Thymus (tissue), 11 donors: Measurements from ENCODE around the gene MEST. TPM values are rescaled to one million over a fixed set of nuclear protein-coding genes. Genes with fewer than 3 reads are reported as not detected.
"Not testable (repeated sequence)": the region's sequence is repeated elsewhere in the genome, so short reads cannot be mapped to it uniquely, and the experiment has no call there.

Experiments used
- DNase-seq, 9 donors: peaks; one replicate each; pipeline ENCODE4 v3.0.0-alpha.2; 2013; ENCODE audit warnings: low spot score in 9 of 9, low read depth in 6 of 9, missing footprints in 1 of 9
- H3K27ac ChIP-seq, 2 donors: one replicate each; pipeline ENCODE4 v1.5.1; 2013; ENCODE audit warnings: control low read depth in 1 of 2, low read depth in 1 of 2, low read length in 1 of 2, mild to moderate bottlenecking in 1 of 2, moderate library complexity in 1 of 2
- H3K27me3 ChIP-seq, 2 donors: one replicate each; pipeline ENCODE4 v1.5.1; 2013; ENCODE audit warnings: low read length in 1 of 2; ENCODE audit not compliant: control insufficient read depth in 2 of 2, insufficient read depth in 1 of 2
- H3K36me3 ChIP-seq, 2 donors: one replicate each; pipeline ENCODE4 v1.5.1; 2013; ENCODE audit warnings: low read length in 1 of 2, mild to moderate bottlenecking in 1 of 2, moderate library complexity in 1 of 2; ENCODE audit not compliant: control insufficient read depth in 2 of 2, insufficient read depth in 2 of 2
- H3K4me1 ChIP-seq, 2 donors: one replicate each; pipeline ENCODE4 v1.5.1; 2013; ENCODE audit warnings: low read length in 2 of 2; ENCODE audit not compliant: control insufficient read depth in 2 of 2, insufficient read depth in 2 of 2
- H3K4me3 ChIP-seq, 2 donors: one replicate each; pipeline ENCODE4 v1.5.1; 2013; ENCODE audit warnings: low read length in 2 of 2, control low read depth in 1 of 2, mild to moderate bottlenecking in 1 of 2
- H3K9me3 ChIP-seq, 2 donors: one replicate each; pipeline ENCODE4 v1.5.1; 2013; ENCODE audit warnings: low read length in 1 of 2, mild to moderate bottlenecking in 1 of 2; ENCODE audit not compliant: control insufficient read depth in 2 of 2, insufficient read depth in 1 of 2
- WGBS: extraction: QIAGEN DNeasy Blood & Tissue Kit; methylation state at CpG from one replicate; pipeline ENCODE4 v1.1.7; 2013; 5-methylcytosine and 5-hydroxymethylcytosine counted together
- polyA plus RNA-seq: library from polyadenylated mRNA; stranded (reverse); fragments of 200-250 nt; gene quantifications from one replicate; pipeline ENCODE4 v1.2.3, GENCODE V29; 2013
- total RNA-seq: library from RNA; stranded (reverse); fragments of 120-200 nt; gene quantifications from one replicate; pipeline ENCODE4 v1.2.4, GENCODE V29; 2013
- donor health status: healthy.

The MEST gene
- total and polyA plus RNA-seq, 2 donors, result 15.8 to 58.8 TPM

DNA sequence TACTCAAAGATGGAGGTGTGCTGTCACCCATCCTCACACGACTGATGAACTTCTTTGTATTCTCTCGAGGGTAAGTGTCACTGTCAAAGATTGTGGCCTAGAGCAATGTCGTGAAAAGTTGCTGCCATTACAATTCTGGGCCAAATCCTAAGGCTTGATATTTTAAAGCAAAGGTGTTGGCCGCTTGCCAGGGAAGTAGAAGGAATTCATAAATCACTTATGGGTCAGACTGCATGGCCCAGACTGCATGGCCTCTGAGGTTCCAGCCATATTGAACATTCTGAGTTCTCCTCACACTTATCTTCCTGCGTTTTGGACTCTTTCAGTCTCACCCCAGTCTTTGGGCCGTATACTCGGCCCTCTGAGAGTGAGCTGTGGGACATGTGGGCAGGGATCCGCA is 8.6 kb downstream of the MEST start:
- no peak overlapping the region for H3K4me3 ChIP-seq
- H3K27ac ChIP-seq, result no peak overlapping the region
- H3K27me3 ChIP-seq, result no peaks in the 10 kb centered on the region
- H3K4me1 ChIP-seq, result no peaks in the 10 kb centered on the region
- DNase-seq, result no peak
- H3K9me3 ChIP-seq, result no peaks in the 10 kb centered on the region
- 97% methylated on average over 8 of the region's 8 CpGs for WGBS
- peaks cover 5 to 40% of the 10 kb centered on the region in 2 donors for H3K36me3 ChIP-seq

DNA sequence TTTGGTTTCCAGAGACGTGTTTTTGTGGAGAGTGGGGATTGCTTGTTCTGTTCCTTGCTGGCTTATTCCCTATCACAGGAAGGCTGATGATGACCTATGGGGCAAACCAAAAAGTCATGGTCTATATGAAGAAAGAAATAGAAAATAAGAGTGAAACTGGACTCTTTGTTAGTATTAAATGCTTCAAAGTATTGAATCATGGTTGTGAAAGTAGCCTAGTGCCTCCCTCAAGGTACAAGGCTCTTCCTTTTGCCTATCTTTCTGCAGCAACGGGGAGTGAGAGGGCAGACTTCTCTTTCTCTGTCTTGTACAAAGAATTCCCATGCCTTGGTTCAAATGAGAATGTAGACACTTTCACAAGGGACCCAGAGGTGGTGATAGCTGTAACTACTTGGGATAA is 9.0 kb downstream of the MEST start:
- no peak for DNase-seq
- Histone ChIP-seq H3K27me3 (no peaks in the 10 kb centered on the region), H3K4me3 (no peak overlapping the region), H3K9me3 (no peaks in the 10 kb centered on the region), H3K4me1 (no peaks in the 10 kb centered on the region), H3K27ac (no peak overlapping the region), H3K36me3 (peaks cover 5 to 40% of the 10 kb centered on the region in 2 donors)
- 93% methylated on average over 2 of the region's 2 CpGs for WGBS

GRCh38 chr7:130505753-130506152 is 13.9 kb downstream of the MEST start:
- H3K27me3 ChIP-seq, result no peaks in the 10 kb centered on the region
- no peaks in the 10 kb centered on the region for H3K9me3 ChIP-seq
- no peak overlapping the region for H3K27ac ChIP-seq
- DNase-seq, result no peak
- no peaks in the 10 kb centered on the region for H3K4me1 ChIP-seq
- peaks cover 11 to 57% of the 10 kb centered on the region in 2 donors for H3K36me3 ChIP-seq
- no peak overlapping the region for H3K4me3 ChIP-seq

GRCh38 chr7:130506358-130506757 is 14.5 kb downstream of the MEST start:
- Histone ChIP-seq H3K36me3 (peaks cover 11 to 52% of the 10 kb centered on the region in 2 donors), H3K9me3 (no peaks in the 10 kb centered on the region), H3K4me1 (no peaks in the 10 kb centered on the region), H3K4me3 (no peak overlapping the region), H3K27me3 (no peaks in the 10 kb centered on the region), H3K27ac (no peak overlapping the region)
- 99% methylated on average over 3 of the region's 3 CpGs for WGBS
- no peak for DNase-seq

DNA sequence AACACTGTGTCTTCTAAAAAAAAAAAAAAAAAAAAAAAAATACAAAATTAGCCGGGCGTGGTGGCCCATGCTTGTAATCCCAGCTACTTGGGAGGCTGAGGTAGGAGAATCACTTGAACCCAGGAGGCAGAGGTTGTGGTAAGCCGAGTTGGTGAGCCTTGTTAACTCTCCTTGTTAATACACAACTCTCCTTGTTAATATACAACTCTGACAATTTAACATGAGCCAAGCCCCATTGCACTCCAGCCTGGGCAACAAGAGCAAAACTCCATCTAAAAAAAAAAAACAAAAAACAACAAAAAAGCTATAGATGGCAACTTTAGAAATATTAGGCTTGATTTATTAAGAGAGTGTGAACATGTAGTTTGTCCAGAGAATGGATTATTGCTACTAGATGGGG is 20.2 kb downstream of the MEST start:
- not testable (repeated sequence) for H3K4me1 ChIP-seq, H3K9me3 ChIP-seq, H3K27me3 ChIP-seq, DNase-seq, H3K4me3 ChIP-seq, H3K27ac ChIP-seq
- WGBS, result 99% methylated on average over 3 of the region's 3 CpGs
- peaks cover 7 to 29% of the 10 kb centered on the region in 2 donors for H3K36me3 ChIP-seq

GRCh38 chr7:130513447-130513846 is 21.6 kb downstream of the MEST start:
- H3K27me3 ChIP-seq, result no peaks in the 10 kb centered on the region
- WGBS, result 96% methylated on average over 1 of the region's 1 CpG
- no peaks in the 10 kb centered on the region for H3K4me1 ChIP-seq
- no peak overlapping the region for H3K4me3 ChIP-seq
- no peak for DNase-seq
- H3K27ac ChIP-seq, result no peak overlapping the region
- H3K9me3 ChIP-seq, result no peaks in the 10 kb centered on the region
- peaks cover 3 to 16% of the 10 kb centered on the region in 2 donors for H3K36me3 ChIP-seq

DNA sequence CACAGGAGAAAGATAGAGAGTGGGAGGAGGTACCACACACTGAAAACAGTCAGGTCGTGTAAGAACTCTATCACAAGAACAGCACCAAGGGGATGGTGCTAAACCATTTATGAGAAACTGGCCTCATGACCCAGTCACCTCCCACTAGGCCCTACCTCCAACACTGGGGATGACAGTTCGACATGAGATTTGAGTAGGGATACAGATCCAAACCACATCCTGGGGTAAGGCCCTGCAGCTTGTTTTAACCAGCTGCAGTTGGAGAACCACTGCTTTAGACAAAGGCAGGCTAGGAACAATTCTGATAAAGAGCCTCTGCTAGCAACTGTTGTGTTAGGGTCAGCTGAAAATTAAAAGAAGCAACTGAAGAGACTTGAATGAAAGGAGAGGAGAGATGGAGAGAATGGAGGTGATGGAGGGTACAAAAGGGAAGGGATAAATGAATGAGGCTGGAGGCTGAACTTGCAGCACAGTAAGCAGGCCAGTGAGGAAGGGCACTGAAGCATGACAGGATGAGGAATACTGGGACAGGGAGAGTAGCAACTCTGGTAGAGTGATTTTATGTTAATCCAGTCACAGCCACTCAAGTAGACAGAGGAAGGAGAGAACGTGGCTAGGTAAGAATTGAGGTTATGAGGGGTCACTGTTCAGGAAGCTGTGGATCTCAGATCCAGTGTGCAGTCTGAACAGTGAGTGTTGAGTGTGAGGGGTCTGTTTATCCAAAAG is 23.6 kb downstream of the MEST start:
- no peaks in the 10 kb centered on the region for H3K27me3 ChIP-seq
- H3K36me3 ChIP-seq, result peaks cover 0 to 5% of the 10 kb centered on the region in 2 donors
- H3K4me3 ChIP-seq, result no peak overlapping the region
- no peaks in the 10 kb centered on the region for H3K4me1 ChIP-seq
- DNase-seq, result no peak
- H3K27ac ChIP-seq, result no peak overlapping the region
- H3K9me3 ChIP-seq, result no peaks in the 10 kb centered on the region
- 87% methylated on average over 3 of the region's 3 CpGs for WGBS

DNA sequence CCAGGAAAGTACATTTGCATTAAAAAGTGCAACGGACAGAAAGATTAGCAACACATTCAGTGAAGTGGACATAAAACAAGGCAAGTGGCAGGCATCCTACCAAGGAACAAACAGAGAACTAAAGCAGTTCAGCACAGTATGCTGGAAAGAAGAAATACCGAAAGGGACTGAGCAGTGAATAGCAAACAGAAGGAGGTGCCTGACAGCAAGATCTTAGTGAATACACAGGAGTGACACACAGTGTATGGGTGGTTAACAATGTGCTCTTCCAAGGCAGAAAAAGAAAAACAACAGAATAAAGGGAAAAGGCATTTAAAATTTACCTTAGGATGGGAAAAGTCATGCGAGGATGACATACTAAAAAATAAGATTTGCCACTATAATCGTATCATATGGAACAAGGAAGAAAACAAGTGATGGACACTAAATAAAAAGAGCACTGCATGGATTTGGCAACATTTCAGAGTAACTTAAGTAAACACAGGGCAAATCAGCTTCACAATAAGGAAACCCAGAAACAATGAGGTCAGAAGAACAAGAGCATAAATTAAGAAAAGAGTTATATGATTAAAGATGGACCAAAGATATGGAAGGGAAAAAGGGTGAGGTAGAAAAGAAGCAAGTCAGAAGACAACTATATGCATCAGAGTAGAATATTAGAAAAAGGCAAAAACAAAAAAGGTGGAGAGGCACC is 29.5 kb downstream of the MEST start:
- no peak for DNase-seq
- Histone ChIP-seq H3K36me3 (peaks cover 0 to 7% of the 10 kb centered on the region in 2 donors), H3K9me3 (no peaks in the 10 kb centered on the region), H3K27me3 (no peaks in the 10 kb centered on the region), H3K27ac (no peak overlapping the region), H3K4me1 (no peaks in the 10 kb centered on the region), H3K4me3 (no peak overlapping the region)
- 97% methylated on average over 4 of the region's 4 CpGs for WGBS

GRCh38 chr7:130523519-130524125 is 31.7 kb downstream of the MEST start:
- H3K27me3 ChIP-seq, DNase-seq: not testable (repeated sequence)
- WGBS, result 97% methylated on average over 17 of the region's 17 CpGs

More at GRCh38 chr7:130523519-130524125, 31.7 kb downstream of the MEST start:
- H3K4me3 ChIP-seq, H3K36me3 ChIP-seq, H3K27ac ChIP-seq, H3K4me1 ChIP-seq, H3K9me3 ChIP-seq: not testable (repeated sequence)
